Kidney capillary endothelial cell (primary cell): ENCODE data around the gene MYO1B.

Experiments
- DNase-seq: peaks from one replicate; pipeline ENCODE4 v3.0.0-alpha.2; 2018; ENCODE audit warnings: low spot score

The MYO1B gene

DNA sequence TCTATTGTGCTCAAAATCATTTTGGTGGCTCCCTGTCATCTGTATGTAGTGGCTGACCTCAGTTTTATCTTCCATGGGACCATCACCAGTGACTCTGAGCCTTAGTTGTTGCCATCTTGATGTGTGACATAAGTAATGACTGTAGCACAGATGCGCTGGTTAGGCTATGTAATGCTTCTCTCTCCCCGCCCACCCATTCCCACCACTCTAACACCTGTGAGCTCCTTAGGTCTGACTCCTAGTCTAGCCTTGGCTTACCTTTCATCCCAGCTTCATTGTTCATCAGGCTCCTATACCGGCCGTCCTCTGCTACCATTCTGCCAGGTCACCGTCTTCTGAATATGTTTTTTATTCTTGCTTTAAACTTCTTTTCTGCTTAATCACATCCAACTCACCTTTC lies 17.2 kb downstream of the MYO1B start:
- DNase-seq, result no peak

DNA sequence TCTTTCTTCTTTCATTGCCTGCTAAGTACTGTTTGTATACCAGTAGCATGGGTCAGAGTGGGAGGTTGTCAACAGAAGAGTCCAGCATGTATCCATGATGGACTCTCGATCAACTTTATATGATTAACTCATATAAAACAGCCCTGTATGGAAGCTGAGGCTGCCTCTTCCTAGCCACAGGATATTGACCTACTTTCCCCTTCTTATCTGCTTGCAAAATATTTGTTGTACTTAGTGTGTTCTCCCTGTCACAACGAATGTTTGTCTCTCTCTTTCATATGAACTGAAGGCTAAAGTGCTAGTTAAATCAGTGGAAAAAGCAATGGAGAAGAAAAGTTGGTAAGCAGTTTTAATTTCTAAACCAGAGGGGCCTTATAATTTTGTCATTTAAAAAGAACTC lies 17.8 kb downstream of the MYO1B start:
- no peak for DNase-seq

DNA sequence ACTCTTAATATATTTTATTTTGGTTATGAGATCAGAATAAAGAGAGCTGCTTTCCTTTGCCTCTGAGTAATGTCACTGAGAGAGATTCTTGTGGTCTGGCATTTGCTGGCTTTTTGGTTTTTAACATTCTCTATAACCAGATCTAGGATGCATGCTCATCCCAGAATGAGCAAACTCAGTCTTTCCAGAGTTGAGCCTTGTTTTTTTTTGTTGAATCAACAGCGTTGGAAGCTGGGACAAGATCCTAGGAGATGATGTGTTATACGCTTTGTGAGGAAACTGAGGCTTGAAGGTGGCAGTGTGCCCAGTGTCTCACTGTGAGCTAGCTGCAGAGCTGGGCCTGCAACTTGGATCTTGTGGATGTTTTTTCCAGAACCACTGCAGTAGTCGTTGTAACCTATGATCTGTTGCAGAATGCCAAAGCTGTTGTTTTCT lies 19.5 kb downstream of the MYO1B start:
- no peak for DNase-seq

DNA sequence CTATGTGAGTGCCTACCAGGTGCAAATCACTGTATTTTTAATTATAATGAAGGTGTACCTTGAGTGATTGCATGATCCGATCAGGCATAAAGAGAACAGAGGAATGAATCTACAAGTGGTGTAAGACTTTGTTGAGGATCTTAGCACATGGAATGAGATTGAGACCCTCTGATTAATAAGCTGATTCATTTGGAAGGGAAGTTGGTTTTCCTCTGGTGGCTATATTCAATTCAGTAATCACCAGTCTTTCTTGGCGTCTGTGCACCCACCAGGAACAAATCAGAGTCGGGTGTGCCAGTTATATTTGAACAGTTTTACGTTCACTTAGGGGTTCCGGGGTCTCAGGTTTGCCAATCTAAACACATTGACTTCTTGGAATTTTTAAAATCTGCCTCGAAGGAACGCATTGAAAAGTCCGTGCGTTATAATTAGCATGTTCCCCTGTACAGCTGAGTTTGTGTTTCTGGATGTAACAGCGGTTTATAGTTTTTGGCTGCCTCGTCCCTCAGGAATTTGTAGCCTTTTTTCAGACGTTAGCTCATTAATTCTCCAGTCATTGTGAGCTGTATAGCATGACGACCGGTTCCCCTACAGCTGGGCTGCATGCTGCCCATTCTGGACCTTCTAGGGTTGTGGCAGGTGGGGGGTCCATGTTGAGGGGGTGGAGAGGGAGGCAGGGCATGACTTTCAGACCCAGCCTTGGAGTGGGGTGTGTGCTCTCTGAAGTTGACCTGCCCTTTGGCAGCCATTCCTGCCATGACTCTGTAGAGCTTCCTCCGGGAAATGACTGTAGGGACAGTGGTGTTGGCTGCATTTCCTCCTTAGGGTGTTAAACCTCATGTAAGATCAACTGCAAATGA lies 20.3 kb downstream of the MYO1B start:
- DNase-seq, result peak; percentile 42

DNA sequence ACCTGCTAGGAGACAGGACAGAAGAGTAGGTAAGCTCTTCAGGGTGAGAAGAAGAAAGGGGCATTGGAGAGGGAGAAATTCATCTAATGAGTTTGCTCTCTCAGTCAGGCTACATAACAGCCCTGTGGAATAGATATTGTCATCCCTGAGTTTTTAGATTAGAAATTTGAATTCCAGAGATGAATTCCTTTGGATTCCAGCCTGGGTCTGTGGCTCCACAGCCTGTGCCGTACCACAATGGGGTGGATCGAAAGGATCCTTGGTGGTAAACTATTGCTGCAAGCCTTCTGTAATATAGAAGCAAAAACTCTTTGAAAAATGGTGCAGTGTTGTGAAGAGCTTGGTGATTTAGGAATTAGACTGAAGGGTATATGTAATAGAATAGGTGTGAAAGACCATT lies 21.0 kb downstream of the MYO1B start:
- DNase-seq, result no peak

DNA sequence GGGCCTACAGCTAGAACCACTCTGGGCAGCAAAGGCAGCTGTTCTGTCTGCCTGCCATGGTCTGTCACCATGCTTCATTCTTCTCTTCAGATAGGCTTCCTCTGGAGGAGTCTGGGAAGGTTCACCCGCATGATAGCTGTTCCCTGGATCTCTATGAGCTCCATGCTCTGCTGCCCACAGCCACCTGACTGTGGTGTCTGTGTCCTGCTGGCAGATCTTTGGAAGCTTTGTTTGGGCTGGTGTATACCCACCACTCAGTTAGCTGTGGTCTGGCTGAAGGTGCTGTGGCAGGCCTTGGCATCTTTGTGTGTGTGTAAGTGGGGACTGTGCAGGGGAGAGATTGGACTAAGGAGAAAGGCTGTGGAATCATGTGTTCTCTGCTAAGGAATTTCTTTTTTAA lies 23.4 kb downstream of the MYO1B start:
- DNase-seq, result no peak

DNA sequence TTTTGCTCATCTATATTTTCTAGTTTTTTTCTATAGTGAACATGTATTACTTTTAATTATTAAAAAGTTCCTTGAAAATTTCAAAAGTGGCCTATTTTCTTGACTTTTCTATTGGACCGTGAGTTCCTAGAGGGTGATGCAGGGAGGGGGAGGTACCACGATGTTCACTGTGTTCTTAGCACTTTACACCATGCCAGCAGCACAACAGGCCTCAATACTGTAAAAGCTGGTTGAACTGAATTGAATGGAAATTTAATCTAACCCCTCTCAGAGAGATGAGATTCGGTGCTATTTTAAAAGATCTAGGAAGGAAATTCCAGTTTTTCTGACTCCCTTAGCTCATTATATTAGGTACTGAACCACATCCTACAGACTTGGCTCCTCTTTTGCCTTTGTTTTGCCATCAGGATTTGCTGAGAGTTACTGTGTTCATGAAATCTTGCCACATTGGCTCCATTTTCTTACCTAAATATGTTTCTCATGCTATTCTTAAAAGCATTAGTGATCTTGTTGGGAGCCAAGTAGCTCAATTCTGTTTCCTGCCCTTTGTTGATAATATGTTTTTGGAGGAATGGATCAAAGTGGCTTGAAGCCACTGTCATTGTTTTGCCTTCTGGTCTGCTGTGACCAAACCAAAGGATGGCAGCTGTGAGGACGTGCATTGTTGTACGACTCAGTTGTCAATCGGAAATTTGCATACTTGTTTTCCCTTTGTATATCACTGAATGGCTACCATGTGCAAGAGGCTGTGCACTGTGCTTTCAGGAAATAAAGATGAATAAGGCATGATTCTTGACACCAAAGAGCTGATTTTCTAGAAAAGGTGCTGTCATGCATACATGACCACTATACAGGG lies 25.3 kb downstream of the MYO1B start:
- DNase-seq, result peak; percentile 16

DNA sequence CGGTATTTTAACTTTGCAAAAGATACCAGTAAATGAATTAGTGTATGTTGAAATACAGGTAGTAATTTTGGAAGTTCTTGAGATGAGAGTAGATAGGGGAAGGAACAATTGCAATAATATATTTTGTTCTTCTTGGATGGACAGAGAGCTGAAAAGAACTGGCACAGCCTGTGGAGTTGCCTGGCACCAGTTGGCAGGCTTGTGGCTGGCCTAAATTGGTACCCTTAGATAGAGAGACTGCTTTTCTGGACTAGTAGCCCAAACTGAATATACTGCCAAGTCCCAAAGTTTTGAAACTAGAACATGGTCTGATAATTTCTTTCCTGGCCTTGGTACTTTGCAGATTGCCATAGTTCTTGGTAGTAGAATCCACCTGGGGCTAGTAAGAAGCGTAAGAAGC lies 26.9 kb downstream of the MYO1B start:
- no peak for DNase-seq

DNA sequence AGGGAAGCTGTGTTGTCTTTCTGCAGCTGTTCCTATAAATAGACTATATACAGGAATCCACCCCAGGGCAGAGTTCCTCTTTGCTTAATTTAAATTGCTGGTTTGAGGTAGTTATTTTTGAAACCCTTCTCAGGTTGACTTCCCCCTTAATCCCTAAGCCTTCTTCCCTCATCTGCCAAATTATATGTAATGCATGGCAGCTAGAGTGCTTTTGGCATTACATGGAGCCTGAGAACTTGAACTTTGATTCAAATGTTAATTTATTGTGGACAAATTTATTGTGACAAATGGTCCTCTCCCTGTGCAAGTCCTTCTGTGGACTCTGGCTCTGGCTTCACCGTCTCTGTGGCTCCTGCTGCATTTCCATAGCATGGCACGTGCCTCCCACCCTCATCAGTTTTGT lies 29.2 kb downstream of the MYO1B start:
- DNase-seq, result no peak

DNA sequence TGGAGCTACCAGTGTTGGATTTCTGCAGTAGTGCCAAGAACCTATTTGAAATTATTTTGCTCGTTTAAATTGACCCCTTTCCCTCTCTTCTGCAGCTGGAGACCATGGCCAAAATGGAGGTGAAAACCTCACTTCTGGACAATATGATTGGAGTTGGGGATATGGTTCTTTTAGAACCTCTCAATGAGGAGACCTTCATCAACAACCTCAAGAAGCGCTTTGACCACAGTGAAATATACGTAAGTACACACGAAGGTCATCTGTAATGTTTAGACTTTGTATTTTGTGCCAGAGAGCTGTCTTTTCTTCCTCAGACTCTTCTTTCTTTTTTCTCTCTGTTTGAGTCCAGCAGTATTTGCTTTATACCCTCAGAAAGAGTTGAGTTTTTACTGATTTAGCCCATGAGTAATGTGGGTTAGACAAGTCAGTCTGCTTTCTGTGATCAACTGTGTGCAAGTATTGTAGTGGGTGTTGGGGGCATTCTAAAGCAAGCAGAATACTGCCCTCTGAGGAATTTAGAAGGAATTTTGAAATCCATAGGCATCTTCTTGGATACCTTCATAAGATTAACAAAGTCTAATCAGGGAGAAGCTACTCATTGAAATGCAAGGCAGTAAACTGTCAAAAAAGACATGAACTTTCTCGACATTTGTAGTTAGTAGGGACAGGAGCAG lies 31.7 kb downstream of the MYO1B start:
- DNase-seq, result no peak

DNA sequence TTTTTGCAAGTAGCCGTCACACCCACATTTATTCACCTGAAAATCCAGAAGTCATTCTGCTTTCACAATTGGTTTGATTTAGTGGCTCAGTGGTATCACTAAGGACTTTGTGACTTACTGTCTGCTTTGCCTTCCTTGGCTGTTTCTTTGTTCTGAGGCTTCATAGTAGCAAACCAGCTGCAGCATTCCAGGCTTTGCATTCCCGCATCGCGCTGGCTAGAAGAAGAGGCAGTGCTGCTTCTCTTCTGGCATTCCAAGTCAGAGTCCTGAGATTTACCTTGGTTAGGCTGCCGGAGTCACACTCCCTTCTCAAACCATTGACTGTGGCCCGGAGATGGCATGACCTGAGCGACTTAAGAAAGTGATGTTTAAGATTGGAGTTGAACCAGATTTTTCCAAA lies 35.1 kb downstream of the MYO1B start:
- no peak for DNase-seq

DNA sequence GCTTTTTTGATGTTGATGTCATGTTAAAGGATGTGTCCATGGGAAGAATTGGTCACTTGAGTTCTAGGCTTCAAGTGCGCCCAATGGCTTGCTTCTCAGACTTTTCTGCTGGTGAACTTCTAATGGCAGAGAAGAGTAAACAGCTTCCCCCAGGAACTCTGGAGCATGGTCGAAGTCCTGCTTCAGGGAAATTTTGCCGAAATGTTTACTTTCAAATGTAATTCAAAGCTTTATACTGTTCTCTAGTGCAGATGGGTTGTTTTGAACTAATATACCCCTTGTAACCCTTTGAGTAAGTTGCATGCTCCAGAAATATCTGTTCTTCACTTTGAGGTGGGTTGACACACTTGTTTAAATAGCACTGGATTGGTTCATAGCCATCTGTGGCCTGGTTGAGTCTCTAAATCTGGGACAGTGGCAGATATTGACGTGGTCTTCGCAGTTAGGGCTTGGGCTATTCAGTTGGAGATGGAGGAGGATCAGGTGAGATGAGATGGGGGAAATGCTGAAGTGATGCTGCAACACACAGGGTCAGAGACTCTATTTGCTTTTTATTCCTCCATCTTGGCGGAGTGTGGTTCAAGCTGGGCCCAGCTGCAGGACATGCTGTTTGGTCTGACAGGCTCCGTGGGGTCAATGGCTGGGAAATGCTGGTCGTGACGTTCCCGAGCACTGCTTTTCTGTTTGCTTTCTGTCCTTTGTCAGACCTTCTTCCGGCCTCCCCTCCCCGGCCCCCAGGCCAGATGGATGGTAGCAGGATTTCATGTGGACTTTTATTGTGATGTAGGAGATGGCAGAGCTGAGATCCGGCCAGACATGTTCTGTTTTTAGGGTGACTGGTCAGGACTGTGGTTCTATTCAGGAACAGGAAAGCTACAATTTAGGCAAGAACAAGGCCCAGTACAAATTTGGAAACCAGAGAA lies 35.9 kb downstream of the MYO1B start:
- no peak for DNase-seq

DNA sequence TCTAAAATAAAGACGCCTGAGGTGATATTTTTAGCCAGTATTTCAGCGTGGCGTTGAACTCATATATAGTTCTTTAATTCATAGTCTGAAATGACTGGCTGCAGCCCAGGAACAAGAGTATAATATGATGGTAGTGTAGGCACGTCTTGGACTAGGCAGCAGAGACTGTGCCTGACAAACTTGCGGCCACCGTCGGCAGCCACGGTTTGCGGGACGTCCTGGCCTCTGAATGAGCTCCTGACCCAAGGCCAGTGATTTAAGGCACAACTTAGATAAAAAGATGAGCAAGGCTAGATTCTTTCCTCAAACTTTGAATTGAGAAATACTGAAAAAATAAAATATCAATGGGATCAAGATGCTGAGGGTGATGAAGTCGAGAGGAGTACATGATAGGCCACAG lies 40.0 kb downstream of the MYO1B start:
- DNase-seq, result no peak

DNA sequence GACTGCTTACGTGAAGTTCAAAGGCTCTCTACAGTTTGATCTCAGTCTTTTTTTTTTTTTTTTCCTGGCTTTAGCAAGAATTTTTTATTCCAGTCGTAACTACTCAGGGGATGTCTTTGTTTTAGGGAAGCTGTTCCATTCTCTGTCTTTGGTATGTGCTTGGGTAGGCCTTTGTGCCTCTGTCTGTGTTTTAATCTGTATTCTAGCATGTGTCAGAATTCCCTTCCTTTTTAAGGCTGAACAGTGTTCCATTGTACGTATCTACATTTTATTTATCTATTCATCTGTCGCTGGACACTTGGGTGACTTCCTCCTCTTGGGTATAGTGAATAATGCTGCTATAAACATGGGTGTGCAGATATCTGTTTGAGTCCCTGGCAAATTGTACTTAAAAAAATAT lies 42.6 kb downstream of the MYO1B start:
- DNase-seq, result no peak

DNA sequence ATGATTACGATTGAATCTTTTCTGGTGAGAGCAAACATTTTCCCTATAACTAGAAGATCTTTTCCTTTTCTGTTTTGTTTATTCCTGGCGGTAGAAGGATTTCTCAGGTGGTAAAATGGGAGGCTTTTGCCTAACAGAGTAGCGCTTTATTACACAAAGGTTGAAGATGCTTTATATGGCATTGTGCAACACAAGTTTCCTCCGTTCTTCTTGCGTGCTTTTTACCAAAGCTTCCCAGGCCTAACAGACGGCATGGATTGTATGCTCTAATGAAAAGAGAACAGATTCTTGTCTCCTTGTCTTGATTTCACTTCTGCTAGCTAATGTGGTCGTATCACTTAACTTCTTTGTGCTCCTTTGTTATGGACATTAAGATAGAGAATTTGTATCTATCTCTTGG lies 43.8 kb downstream of the MYO1B start:
- DNase-seq, result no peak

DNA sequence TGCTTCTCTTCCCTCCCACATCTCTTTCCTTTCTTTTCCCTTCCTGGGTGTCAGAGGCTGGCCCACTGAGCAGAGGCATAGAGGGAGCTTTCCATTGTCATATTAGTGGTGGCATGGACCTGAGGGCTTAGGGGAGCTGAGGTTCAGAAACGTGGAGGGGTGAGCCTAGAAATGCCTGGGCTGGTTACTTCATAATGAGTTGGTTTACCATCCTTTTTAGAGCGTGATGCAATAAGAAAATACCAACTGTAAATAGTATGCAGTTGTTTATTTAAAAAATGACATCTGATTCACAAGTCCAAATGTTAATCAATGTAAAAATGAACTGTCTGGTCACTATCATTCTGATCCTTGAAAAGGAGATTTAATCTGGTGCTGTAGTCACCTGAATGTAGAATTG lies 46.3 kb downstream of the MYO1B start:
- DNase-seq, result no peak

DNA sequence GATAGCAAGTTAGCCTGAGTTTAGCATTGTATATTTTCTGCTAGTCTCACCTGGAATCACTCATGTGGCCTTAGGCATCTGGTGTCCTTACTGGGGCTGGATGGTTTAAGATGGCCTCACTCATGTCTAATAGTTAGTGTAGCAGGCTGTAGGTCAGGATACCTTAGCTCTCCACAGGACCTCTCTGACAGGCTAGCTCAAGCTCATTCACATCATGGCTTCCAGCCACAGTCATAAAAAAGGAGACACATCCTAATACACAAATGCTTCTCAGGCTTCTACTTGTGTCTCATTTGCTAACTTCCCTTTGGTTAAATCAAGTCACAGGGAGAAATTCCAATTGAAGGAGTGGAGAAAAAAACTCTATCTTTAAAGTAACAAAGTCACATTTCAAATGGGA lies 47.7 kb downstream of the MYO1B start:
- DNase-seq, result no peak

DNA sequence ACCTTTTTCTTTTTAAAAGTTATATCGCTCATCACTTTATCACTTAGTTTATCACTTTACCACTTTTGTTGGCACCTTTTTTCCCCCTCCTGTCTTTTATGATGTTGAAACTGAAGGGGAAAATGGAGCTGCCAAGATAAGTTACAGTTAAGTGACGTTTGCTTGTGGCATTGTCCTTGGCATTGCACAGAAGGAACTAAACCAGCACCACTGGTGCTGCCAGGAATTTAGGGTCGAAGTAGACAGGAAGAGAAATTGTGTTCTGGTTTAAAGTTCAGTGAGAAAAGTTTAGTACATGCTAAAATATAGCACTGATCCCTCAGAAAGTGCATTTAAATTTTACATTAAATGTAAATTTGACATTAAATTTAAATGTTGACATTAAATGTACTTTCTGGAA lies 49.9 kb downstream of the MYO1B start:
- DNase-seq, result no peak

DNA sequence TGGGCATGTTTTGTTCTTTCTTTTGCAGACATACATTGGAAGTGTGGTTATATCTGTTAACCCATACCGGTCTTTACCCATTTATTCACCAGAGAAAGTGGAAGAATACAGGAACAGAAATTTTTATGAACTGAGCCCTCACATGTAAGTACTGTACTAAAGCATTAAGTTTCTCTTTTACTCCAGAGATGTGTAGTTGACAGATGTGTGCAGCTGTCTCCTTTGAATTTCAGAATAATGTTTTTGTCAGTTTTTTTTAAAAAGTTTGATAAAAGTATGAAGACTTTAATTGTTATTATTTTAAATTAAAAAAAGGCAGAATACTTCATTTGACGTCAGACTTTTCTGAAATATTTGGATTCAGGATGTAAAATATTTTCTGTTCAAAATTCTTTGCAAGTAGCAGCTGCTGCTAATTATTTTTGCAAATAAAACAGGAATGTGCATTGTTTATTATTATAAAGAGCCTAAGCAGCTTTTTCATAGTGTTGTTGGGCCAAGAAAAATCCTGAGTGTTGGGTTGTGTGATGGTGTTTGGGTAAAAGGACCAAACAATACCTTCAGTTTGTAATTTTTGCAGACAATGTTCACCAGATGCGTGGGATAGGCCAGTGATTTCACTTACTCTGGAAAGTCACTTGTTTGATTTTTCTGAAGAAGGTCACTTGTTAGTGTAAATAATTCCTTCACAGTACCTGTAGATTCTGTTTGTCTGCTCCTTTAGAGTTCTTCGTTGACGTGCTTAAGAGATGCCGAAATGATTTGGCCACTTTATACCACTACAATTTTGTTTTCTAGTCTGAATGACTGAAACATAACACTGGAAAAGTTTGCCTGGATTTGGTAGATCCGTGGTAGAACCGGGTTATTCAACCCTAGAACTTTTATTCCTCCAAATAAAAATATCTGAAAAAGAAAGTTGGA lies 51.1 kb downstream of the MYO1B start:
- DNase-seq, result no peak

DNA sequence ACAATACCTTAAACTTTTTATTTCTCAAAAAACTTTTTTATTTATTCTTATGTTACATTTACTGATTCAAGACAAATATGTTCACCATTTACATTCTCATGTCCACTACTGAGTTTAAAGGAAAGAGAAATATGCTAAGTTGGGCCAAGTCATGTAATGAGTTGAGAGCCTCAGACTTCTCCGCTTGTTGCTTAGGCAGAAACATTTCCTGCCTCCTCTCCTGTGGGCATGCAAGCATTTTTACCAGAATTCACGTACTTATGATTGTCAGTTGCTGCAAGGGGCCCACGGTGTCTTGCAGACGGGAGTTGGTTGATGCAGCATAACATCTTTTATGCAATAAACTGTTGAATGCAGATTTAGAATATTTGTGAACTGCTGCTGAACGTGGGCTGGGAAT lies 51.8 kb downstream of the MYO1B start:
- DNase-seq, result no peak

DNA sequence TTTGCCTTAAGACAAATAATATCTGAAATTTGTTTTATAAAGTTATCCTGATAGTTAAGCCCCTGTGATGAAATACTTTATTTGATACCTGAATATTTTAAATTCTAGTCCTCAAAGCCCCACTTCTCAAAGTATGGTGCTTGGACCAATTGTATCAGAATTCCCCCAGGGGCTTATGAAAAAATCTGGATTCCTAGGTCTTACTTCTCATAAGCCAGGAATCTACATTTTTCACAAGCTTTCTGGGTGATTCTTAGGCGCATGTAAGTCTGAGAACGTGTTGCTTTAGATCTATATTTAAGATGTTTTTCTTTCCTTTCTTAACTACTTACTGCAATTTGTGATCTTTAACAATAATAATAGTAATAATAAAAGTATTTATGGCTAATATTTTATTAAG lies 53.1 kb downstream of the MYO1B start:
- DNase-seq, result no peak
